Measurements from ENCODE around the gene SLC2A13.
"Not testable (repeated sequence)": the region's sequence is repeated elsewhere in the genome, so short reads cannot be mapped to it uniquely, and the experiment has no call there.

The SLC2A13 gene

DNA sequence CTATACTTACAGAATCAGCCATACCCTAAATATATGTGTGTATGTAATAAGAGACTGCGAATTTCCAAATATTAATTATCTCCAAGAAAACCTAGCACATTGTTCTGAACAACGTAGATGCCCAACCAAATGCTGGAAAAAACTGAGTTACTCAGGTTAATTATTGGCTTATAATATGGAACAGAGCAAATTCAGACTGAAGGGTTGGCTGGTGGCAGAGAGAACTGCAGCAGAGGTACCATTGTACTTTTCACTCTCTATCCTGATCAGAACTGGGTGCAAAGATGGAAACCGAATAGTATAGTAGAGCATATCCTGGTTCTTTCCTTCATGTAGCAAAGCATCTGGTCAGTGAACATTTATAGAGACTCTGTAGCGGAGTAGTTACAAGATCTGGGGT, 185.7 kb downstream of the SLC2A13 start:
- no peak for DNase-seq

DNA sequence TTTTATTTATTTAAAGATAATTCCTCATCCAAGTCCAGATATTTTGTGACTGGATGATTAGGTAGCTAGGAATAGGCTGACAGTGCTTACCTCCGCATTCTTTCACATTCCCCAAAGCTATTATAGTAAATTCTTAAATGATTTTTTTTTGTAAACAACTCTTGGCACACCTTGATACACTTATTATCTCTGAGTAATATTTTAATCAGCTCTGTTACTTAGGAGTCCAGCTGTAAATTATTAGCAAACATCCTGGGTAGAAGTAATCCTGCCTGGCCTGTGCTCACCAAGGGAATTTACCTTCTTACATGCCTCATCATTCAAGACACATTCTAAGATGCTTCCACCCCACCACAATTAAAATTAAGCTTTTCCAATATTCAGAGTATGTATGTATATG, 186.1 kb downstream of the SLC2A13 start:
- no peak for DNase-seq

DNA sequence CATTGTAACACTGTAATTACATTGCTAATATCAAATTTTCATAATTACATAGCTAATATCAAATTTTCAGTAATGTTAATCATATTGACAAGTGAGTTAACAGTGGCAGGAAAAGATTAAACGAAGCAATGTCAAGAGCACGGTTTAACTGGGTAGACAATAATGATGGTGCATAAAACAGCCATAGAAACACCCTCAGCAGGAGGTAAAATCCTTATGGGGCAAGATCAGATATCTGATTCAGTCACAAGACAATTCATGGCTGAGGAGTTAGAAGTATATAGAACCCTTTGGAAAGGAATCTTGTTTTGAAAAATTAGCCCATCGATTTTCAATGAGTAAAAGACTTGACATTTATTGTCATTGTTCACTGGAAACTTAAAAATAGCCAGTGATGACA, 190.6 kb downstream of the SLC2A13 start:
- DNase-seq = no peak

DNA sequence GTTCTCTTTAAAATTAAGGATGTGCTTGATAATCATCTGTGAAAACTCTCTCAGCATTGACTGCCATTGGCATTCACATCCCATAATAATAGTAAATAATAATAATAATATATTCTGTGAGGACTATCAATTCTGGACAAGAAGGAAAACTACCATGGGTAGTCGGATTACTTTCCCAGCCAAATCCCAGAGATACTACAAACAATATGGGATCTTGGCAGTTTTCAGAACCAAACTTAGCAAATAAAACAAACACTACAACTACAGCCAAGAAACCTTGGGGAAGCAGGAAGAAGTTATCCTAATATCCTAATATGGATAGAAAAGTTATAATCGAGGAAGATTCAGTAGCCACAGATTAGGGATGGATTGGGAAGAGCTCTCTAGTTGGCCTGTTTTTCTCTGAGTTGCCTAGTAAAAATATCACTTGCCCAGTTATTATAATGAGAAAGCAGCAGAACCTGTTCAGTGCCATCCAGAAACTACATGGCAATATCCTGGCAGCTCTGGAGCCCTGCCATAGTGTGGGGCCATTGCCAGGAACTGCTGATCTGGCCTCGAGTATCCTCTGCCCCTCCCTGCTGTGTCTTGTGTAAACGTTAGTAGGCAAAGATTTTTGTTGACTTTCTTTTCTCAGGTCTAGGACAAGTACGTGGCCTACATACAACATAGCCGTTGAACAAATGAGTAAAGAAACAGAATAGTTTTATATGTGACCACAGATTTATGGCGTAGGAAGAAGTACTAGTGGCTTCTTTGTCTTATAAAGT, 193.5 kb downstream of the SLC2A13 start:
- no peak for DNase-seq

DNA sequence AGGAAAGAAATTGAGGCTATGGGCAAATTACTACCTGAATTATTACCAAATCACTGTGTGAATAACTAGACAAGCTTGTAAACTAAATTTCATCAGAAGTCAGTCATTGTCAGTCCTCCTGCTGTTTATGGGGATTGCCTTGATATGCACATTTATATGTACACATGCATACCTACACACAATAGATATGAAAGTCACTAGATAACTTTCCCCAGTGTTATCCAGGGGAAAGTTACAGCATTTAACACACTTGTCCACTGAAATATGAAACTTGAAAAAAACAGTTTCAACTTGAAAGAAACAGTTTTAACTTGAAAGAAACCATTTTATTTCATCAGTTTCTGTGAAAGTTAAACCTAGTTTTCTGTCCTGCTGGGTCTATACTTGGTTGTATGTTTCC, 199.6 kb downstream of the SLC2A13 start:
- DNase-seq = no peak

DNA sequence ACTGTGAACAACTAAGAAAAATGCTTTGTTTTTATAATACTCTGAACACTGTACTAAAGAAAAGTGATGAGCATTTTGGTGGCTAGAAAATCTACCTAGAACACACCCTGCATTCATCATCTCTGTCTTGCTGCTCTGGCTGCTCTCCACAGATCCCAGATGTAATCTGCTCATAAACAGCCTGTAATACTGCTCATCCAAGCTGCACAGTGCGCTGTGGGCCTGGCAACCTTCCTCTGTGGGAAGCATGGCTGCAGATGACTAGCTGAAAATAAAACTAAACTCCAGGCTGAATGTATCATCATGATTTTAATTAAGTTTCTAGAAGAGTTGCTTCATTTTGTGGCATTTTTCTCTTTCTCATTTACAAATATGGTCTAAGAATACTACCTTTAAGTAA, 200.7 kb downstream of the SLC2A13 start:
- DNase-seq = no peak

DNA sequence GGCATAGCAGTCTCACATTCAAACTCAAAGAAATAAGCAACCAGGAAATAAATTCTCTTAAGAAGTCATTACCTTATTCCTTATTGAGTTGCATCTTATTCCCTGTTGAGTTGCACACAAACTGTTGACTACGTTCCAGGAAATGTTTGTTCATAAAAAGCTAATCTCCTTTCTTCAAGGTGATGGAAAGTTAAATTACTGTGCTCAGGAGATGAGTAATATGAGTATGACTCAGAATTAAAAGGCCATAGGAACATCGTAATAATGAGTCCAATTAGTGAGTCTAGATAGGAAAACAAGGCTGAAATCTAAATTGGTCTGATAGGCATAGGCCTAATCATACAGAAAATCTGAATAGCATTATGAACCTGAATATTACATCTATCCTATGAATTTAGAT, 203.1 kb downstream of the SLC2A13 start:
- no peak for DNase-seq

DNA sequence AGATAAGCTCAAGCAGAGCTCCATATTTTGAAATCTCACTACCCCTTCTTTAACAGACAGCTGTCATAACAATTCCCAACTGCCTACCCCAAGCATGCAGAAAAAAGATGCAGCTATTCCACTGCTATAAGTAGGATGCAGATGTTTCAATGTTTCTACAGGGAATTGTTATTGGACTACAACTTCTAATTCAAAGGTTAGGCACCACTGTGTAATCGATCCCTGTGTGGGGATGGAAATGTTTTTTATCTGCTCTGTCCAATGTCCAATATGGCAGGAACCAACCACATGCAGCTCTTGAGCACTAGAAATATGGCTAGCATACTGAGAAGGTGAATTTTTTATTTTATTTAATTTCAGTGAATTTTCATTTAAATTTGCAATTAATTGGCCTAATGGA, 208.6 kb downstream of the SLC2A13 start:
- DNase-seq = no peak

DNA sequence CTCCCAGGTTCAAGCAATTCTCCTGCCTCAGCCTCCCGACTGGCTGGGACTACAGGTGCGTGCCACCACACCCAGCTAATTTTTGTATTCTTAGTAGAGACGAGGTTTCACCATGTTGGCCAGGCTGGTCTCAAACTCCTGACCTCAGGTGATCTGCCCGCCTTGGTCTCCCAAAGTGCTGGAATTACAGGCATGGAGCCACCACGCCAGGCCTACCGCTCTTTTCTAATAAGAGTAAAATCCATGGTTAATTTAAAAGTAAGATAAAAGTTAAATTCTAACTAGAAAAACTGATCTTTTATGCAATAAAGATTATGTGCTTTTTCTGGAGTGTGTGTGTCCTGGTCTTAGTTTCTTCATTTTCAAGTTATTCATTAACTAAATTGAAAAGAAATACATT, 212.5 kb downstream of the SLC2A13 start:
- not testable (repeated sequence) for DNase-seq

DNA sequence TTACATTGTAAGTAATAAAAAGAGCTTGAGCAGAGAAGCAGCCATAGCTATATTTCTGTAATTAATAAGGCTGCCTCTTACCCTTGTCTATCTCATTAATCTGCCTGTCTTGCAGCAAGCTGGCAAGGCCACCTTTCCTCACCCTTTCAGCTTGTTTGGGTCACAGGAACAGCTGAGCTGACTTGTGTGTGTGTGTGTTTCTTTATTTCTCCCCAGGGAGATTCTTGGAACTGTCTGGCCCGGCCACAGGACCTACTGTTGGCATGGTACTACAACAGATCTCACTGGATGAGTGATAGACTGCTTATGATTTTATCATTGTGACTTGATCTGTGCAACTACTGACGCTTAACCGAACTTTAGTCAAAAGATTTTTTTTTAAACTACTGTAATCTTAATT, 213.7 kb downstream of the SLC2A13 start:
- no peak for DNase-seq

DNA sequence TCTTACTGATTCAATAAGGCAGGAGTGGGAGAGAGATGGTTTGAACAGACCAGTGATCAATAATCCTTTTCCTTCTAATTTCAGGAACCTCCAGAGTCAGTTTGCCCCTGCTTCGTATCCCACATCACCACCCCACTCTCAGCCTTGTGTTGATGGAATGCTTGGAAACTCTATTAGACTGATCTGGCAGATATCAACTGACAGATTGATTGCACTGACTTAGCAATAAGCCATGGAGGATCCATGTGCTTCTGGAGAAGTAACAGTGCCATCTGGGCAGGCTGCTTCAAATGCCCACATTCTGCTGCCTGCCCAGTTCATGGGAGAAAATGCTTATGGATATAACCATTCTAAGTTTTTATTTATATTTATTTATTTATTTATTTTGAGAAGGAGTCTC, 218.0 kb downstream of the SLC2A13 start:
- no peak for DNase-seq

DNA sequence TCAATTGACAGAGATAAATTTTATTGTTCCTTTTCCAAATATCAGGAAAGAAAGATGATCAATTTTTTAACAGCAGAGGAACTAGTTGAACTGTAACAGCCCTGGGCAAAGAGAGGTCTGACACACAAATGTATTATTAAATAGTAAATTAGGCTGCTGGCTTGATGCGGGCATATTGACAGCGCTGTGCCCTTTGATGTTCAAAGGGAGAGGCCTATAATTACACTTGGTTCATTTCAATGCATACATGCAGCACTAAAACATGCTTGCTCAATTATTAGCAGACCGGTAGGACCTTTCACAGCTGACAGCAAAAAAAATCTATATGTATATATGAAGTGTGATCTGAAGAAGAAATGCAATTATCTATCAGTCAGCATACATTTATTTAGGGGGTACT, 219.8 kb downstream of the SLC2A13 start:
- no peak for DNase-seq

DNA sequence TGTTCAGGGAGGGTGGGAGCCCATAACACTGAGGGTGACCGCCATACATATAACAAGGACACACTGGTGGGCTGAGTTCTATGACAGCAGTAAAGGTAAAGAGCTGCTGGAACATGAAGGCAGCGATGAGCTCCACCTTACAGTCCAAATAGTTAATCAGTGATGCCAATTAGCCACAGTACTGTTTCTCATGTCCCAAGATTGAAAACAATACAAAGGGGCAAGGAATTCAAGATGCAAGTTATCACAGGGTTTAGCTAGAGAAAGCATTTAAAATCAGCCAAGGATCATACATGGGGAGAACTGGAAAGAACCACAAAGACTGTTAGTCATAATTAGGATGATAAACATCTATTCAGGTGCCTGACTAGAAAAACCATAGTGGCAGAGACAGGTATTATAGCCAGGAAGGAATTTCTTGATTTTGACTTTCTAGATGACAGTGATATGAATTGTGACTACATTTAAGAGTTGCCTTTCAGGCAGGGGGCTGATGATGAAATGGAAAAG, 221.2 kb downstream of the SLC2A13 start:
- DNase-seq = no peak

DNA sequence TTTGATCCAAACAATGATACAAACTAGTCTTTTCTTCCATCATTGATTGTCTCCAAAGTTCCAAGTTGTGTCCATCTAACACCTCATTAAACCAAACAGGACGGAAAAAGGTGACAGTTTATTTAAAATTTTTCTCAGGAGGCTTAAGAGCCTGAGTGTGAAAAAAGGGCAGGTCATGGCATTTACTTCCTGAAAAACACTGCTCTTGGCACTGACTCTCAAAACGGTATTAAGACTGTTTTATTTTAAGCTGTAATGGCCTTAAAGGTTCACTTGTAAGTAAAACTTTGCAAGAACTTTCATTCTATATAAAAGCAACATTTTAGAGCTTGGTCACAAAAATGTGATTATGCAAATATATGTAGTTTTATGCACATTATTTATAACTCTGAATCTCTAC, 222.5 kb downstream of the SLC2A13 start:
- DNase-seq = no peak

DNA sequence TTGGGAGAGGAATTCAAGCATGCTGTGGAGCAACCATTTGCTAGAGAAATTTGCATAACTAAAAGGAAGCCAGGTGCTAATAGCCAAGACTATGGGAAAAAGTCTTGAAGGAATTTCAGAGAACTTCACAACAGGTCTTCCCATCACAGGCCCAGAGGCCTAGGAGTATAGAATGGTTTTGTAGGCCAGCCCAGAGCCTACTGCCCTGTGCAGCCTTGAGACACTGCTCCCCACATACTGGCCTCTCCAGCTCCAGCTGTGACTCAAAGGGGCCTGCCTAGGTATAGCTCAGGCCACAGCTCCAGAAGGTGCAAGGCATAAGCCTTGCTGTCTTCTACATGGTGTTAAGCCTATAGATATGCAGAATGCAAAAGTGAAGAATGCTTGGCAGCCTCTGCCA, 227.1 kb downstream of the SLC2A13 start:
- no peak for DNase-seq

DNA sequence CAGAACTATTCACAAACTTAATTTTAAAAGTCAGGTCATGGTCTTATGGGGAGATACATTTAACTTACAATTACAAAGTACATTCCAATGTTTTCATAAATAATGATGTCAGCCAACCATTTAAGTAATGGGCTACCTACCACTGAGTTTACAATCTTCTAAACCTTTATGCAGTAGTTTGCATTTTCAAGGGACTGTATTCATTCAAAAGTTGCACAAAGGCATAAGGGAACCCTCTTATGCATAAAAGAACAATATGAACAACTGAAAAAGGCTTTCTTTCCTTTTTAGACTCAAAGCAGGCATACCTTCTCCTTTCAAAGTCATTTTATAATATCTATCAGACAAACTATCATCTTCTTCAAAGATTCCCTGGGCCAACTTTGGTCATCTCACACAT, 230.2 kb downstream of the SLC2A13 start:
- no peak for DNase-seq

DNA sequence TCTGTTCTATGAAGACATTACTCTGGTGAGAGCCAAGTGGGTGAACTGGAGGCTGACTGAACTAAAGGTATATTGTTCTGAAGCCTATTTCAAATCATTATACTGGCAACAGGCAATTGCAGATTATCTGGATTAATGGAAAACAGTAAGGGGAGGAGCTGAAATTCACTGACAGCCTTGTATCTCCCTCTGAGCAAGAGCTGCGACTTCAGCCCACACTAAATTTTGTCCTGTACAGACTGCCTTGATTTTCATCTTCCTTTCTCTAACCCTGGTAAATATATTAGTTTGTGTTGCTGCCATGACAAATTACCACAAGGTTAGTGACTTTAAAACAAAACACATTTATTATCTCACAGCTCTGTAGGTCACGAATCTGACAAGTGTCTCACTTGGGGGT, 231.1 kb downstream of the SLC2A13 start:
- DNase-seq = no peak

DNA sequence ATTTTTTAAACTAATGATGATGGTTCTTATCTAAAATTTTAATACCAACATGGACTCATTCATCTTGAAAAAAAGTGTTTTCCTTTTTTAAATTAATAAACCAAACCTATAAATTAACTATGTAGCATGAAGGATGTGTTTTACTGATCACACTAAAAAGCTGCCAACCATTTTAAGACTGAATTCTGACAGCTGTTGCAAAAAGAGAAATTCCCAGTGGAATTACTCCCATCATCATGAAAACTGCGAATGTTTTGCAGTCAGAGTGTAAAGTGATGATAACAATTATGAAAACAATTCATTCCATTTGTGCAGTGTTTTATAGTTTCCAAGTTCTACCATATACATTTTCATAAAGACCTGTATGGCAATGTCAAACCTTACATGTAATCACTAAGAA, 232.8 kb downstream of the SLC2A13 start:
- no peak for DNase-seq

DNA sequence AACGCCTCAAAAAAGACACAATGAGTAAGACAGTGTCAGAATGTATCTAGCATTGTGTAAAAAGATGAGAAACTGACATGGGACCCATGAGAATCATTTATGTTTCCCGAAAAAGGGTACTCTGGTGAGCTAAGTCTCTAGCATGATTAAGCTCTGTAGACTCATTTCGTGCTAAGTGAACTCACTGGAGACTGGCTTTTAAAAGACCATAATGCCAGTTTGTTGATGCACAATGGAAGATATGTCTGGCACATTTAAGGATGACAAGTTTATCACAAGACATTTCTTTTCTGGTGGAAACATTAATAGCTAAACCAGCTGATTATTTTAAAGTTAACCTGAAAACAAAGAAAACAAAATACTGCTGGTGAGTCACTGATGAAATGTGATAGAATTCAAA, 233.5 kb downstream of the SLC2A13 start:
- DNase-seq = no peak

DNA sequence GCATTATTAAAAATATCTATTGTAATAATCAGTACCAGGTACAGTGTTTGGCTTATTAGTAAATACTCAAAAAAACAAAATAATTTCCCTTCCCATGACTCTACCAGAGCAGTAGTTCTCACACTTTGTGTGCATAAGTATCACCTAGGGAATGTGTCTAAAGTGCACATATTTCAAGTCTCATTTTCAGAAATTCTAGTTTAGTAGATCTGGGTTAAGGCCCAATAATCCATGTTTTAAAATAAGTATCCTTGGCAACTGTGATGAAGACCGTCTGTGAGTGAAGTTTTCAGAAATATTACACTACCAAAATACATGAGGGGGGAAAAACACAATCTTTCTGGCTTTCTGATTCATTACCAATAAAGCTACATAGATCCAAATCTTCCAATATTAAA, 237.6 kb downstream of the SLC2A13 start:
- DNase-seq = no peak

DNA sequence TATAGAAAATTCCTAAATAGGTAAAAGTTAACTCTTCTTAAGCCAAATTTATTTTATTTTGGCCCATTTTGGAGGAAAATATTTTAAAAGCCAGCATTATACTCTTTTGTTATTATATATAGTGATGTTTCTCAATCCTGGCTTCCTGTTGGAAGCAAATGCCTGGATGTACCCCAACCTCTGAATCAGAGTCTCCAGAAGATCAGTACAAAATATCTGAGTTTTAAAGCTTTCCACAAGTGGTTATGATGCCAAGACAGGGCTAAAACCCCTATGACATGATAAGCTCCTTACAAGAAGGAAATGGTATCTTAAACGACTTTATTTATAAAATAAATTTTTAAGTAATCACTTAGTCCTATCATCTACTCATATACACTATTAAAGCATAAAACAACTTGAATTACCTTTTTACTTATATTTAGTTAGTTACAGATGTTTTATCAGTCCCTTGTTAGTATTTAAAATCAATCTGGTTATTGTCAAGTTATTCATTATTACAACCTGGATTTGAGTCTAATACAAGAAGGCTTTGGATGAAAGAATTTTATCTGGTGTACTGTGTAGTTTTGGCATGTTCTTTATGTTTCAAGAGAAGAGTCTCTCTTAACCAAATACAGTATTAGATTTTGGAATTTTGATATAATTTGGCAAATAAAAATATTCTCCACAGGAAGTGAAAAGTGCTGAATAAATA, 238.1 kb downstream of the SLC2A13 start:
- DNase-seq = no peak

DNA sequence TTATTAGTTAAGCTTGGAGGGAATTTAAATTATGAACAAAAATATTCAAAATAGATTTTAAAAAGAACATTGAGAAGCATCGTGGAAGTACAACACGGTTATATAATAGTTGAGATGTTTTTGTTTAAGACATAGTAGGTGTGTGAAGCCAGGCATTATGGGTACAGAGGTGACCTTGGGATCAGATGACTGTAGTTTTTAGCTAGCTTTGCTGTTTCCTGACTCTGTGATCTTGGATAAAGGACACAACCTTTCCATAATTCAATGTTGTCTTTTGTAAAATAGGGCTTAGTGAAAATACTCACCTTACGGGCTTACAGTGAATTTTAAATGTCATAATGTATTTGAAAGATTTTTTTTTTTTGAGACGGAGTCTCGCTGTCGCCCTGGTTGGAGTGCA, 239.7 kb downstream of the SLC2A13 start:
- no peak for DNase-seq

DNA sequence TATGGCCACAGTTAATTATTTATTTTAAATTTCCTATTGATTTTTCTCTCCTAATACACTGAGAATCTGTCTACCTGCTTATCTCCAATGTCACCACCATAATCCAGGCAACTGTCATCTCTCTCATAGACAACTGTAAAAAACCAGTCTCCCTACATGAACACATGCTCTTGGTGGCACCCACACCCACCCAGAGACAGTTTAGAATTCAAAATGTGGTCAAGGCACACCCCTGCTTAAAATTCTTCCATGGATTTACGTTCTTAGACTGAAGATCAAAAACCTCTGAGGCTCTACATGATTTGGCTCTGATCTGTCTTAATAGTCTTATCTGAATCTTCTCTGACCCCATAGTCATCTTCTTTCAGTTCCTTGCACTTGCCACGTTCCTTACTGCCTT, 245.2 kb downstream of the SLC2A13 start:
- no peak for DNase-seq

DNA sequence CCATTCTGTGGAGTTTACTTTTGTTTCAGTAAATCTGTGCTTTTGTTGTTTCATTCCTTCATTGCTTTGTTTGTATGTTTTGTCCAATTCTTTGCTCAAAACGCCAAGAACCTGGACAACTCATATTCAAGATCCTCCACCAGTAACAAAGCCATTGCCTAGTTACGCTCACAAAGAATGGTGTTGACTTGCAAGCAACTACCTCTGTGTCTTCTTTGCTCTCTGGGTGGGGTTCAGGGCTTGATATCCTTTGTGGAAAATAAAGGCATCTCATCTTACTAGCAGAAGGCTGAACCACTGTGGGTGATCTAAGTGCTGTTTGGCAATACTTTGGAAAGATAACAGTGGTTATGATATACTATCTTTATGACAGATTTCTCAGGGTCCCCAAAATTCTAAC, 252.9 kb downstream of the SLC2A13 start:
- DNase-seq = no peak

DNA sequence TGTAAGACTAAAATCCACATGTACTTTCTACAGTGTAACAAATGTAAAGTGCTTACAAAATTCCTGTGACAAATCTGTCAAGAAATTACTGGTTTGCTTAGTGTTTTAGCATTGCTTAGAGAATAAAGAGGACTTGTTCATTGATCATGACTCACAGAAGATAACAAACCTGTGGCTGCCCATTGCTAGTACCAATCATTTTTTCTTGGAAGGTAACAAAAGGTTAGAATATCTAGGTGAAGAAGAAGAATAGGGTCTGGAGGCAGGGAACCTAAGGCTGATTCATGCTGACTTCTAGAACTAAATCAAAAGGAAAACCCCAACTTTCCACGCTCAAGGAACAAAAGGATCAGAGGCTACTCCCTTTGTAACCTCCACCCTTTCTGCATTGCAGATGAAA, 253.5 kb downstream of the SLC2A13 start:
- DNase-seq = no peak

Data from CD4-positive, alpha-beta T cell treated with Interleukin-15 for 1 hour (primary cell).